ENCODE data around the gene CABP7. TPM values are rescaled to one million over a fixed set of nuclear protein-coding genes. Genes with fewer than 3 reads are reported as not detected.

CABP7 gene
- total and polyA plus RNA-seq, 2 of the 13 experiments (the other 11 are each of a cell fraction or from before 2014, with no cell fraction given): 0.08 TPM; not detected in 1

- no peak for TF ChIP-seq ZNF496 (CRISPR knock-in tag; IDR thresholded peaks at IDR 0.05; ENCODE audit: insufficient replicate concordance)
- TF ChIP-seq ZNF121 (CRISPR knock-in tag; IDR thresholded peaks at IDR 0.05): no peak; the same call in 1 of the 2 replicates
- no peak for TF ChIP-seq ELF4 (CRISPR knock-in tag; IDR thresholded peaks at IDR 0.05; ENCODE audit: borderline replicate concordance)
- TF ChIP-seq FOXK1 (CRISPR knock-in tag; IDR thresholded peaks at IDR 0.05; ENCODE audit: borderline replicate concordance, low read depth): peak; percentile 81; the same call in 1 of the 2 replicates
- no peak for TF ChIP-seq PBX2 (CRISPR knock-in tag; IDR thresholded peaks at IDR 0.05)
- TF ChIP-seq, protein P1, sequence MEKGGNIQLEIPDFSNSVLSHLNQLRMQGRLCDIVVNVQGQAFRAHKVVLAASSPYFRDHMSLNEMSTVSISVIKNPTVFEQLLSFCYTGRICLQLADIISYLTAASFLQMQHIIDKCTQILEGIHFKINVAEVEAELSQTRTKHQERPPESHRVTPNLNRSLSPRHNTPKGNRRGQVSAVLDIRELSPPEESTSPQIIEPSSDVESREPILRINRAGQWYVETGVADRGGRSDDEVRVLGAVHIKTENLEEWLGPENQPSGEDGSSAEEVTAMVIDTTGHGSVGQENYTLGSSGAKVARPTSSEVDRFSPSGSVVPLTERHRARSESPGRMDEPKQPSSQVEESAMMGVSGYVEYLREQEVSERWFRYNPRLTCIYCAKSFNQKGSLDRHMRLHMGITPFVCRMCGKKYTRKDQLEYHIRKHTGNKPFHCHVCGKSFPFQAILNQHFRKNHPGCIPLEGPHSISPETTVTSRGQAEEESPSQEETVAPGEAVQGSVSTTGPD (CRISPR knock-in tag; IDR thresholded peaks at IDR 0.05): no peak
- TF ChIP-seq MED8 (CRISPR knock-in tag; IDR thresholded peaks at IDR 0.05; ENCODE audit: insufficient replicate concordance): no peak
- TF ChIP-seq ZFP1 (CRISPR knock-in tag; IDR thresholded peaks at IDR 0.05): 0 out of 2 replicates have a peak, but pooled peaks have one; percentile 41
- peak; percentile 49; the same call in 1 of the 2 replicates for TF ChIP-seq CBFB (CRISPR knock-in tag; IDR thresholded peaks at IDR 0.05)
- no peak for TF ChIP-seq ZNF33A (CRISPR knock-in tag; IDR thresholded peaks at IDR 0.05; ENCODE audit: borderline replicate concordance)
- TF ChIP-seq ZNF317 (CRISPR knock-in tag; IDR thresholded peaks at IDR 0.05): 0 out of 2 replicates have a peak, but pooled peaks have one; percentile 20
- peak; percentile 79; the same call in 1 of the 2 replicates for TF ChIP-seq TMF1 (CRISPR knock-in tag; IDR thresholded peaks at IDR 0.05; ENCODE audit: low read depth)
- no peak for TF ChIP-seq ZNF839 (CRISPR knock-in tag; IDR thresholded peaks at IDR 0.05; ENCODE audit: borderline replicate concordance)
- TF ChIP-seq, protein P2, sequence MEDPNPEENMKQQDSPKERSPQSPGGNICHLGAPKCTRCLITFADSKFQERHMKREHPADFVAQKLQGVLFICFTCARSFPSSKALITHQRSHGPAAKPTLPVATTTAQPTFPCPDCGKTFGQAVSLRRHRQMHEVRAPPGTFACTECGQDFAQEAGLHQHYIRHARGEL (CRISPR knock-in tag; IDR thresholded peaks at IDR 0.05): no peak
- no peak for TF ChIP-seq NPAS2 (CRISPR knock-in tag; IDR thresholded peaks at IDR 0.05; ENCODE audit: borderline replicate concordance)
- TF ChIP-seq ZNF350 (CRISPR knock-in tag; IDR thresholded peaks at IDR 0.05; ENCODE audit: borderline replicate concordance, low read depth): no peak
- no peak for TF ChIP-seq ZNF136 (CRISPR knock-in tag; IDR thresholded peaks at IDR 0.05; ENCODE audit: low read depth)
- no peak for TF ChIP-seq KAT7 (CRISPR knock-in tag; IDR thresholded peaks at IDR 0.05; ENCODE audit: borderline replicate concordance)
- TF ChIP-seq TOPORS (CRISPR knock-in tag; IDR thresholded peaks at IDR 0.05): no peak
- peak; percentile 65 for TF ChIP-seq FOXO1 (CRISPR knock-in tag; IDR thresholded peaks at IDR 0.05)
- peak; percentile 85 for TF ChIP-seq CBX5 (CRISPR knock-in tag; IDR thresholded peaks at IDR 0.05; ENCODE audit: borderline replicate concordance)
- TF ChIP-seq, protein P3, sequence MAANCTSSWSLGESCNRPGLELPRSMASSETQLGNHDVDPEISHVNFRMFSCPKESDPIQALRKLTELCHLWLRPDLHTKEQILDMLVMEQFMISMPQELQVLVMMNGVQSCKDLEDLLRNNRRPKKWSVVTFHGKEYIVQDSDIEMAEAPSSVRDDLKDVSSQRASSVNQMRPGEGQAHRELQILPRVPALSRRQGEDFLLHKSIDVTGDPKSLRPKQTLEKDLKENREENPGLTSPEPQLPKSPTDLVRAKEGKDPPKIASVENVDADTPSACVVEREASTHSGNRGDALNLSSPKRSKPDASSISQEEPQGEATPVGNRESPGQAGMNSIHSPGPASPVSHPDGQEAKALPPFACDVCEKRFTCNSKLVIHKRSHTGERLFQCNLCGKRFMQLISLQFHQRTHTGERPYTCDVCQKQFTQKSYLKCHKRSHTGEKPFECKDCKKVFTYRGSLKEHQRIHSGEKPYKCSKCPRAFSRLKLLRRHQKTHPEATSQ (CRISPR knock-in tag; IDR thresholded peaks at IDR 0.05; ENCODE audit: borderline replicate concordance): peak; percentile 80; the same call in 1 of the 2 replicates
- no peak for TF ChIP-seq ZNF552 (CRISPR knock-in tag; IDR thresholded peaks at IDR 0.05; ENCODE audit: borderline replicate concordance)
- TF ChIP-seq, protein P4, sequence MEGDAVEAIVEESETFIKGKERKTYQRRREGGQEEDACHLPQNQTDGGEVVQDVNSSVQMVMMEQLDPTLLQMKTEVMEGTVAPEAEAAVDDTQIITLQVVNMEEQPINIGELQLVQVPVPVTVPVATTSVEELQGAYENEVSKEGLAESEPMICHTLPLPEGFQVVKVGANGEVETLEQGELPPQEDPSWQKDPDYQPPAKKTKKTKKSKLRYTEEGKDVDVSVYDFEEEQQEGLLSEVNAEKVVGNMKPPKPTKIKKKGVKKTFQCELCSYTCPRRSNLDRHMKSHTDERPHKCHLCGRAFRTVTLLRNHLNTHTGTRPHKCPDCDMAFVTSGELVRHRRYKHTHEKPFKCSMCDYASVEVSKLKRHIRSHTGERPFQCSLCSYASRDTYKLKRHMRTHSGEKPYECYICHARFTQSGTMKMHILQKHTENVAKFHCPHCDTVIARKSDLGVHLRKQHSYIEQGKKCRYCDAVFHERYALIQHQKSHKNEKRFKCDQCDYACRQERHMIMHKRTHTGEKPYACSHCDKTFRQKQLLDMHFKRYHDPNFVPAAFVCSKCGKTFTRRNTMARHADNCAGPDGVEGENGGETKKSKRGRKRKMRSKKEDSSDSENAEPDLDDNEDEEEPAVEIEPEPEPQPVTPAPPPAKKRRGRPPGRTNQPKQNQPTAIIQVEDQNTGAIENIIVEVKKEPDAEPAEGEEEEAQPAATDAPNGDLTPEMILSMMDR (CRISPR knock-in tag; IDR thresholded peaks at IDR 0.05): no peak
Observed at GRCh38 chr22:29716814-29717545, 2.8 kb upstream of the CABP7 start (continued).
